ENCODE data around the gene EEIG1. TPM values are rescaled to one million over a fixed set of nuclear protein-coding genes. Genes with fewer than 3 reads are reported as not detected.

The EEIG1 gene
- total RNA-seq, 1 donor from 2014 or later, result 15.8 TPM

GRCh38 chr9:127973169-127974000 is 7.4 kb downstream of the EEIG1 start:
- no peak overlapping the region for H3K27ac Mint-ChIP-seq (ENCODE audit: unreplicated experiment)
- peaks cover 33% of the 10 kb centered on the region for H3K4me1 Mint-ChIP-seq (ENCODE audit: low read depth, unreplicated experiment)
- H3K4me3 Mint-ChIP-seq (ENCODE audit: unreplicated experiment), result no peak overlapping the region
- no peak for DNase-seq
- peaks cover 13% of the 10 kb centered on the region for H3K27me3 Mint-ChIP-seq (ENCODE audit: unreplicated experiment)
- peaks cover 4% of the 10 kb centered on the region for H3K9me3 Mint-ChIP-seq (ENCODE audit: unreplicated experiment)
- no peaks in the 10 kb centered on the region for H3K36me3 Mint-ChIP-seq (ENCODE audit: unreplicated experiment)
- no peak for TF ChIP-seq CTCF (IDR thresholded peaks at IDR 0.05; ENCODE audit: partially characterized antibody, unreplicated experiment)

GRCh38 chr9:127972236-127972871 is 8.4 kb downstream of the EEIG1 start:
- TF ChIP-seq CTCF (IDR thresholded peaks at IDR 0.05; ENCODE audit: partially characterized antibody, unreplicated experiment), result no peak
- peaks cover 14% of the 10 kb centered on the region for H3K27me3 Mint-ChIP-seq (ENCODE audit: unreplicated experiment)
- no peaks in the 10 kb centered on the region for H3K36me3 Mint-ChIP-seq (ENCODE audit: unreplicated experiment)
- H3K9me3 Mint-ChIP-seq (ENCODE audit: unreplicated experiment), result peaks cover 5% of the 10 kb centered on the region
- no peak overlapping the region for H3K4me3 Mint-ChIP-seq (ENCODE audit: unreplicated experiment)
- no peak overlapping the region for H3K27ac Mint-ChIP-seq (ENCODE audit: unreplicated experiment)
- DNase-seq, result no peak
- peaks cover 34% of the 10 kb centered on the region for H3K4me1 Mint-ChIP-seq (ENCODE audit: low read depth, unreplicated experiment)

GRCh38 chr9:127971357-127972235 is 9.2 kb downstream of the EEIG1 start:
- H3K36me3 Mint-ChIP-seq (ENCODE audit: unreplicated experiment), result no peaks in the 10 kb centered on the region
- DNase-seq, result no peak
- peak overlapping the region; percentile 55 for H3K4me3 Mint-ChIP-seq (ENCODE audit: unreplicated experiment)
- H3K9me3 Mint-ChIP-seq (ENCODE audit: unreplicated experiment), result peaks cover 5% of the 10 kb centered on the region
- no peak for TF ChIP-seq CTCF (IDR thresholded peaks at IDR 0.05; ENCODE audit: partially characterized antibody, unreplicated experiment)
- peaks cover 34% of the 10 kb centered on the region for H3K4me1 Mint-ChIP-seq (ENCODE audit: low read depth, unreplicated experiment)
- peaks cover 14% of the 10 kb centered on the region for H3K27me3 Mint-ChIP-seq (ENCODE audit: unreplicated experiment)
- peak overlapping the region; percentile 88 for H3K27ac Mint-ChIP-seq (ENCODE audit: unreplicated experiment)

GRCh38 chr9:127970401-127971313 is 10.1 kb downstream of the EEIG1 start:
- Mint-ChIP-seq H3K9me3 (ENCODE audit: unreplicated experiment) (peaks cover 5% of the 10 kb centered on the region), H3K27ac (ENCODE audit: unreplicated experiment) (peak overlapping the region; percentile 46), H3K36me3 (ENCODE audit: unreplicated experiment) (no peaks in the 10 kb centered on the region), H3K27me3 (ENCODE audit: unreplicated experiment) (peaks cover 14% of the 10 kb centered on the region), H3K4me3 (ENCODE audit: unreplicated experiment) (peak overlapping the region; percentile 8), H3K4me1 (ENCODE audit: low read depth, unreplicated experiment) (peaks cover 34% of the 10 kb centered on the region)
- no peak for DNase-seq
- no peak for TF ChIP-seq CTCF (IDR thresholded peaks at IDR 0.05; ENCODE audit: partially characterized antibody, unreplicated experiment)
